22Rv1 (cell line): Measurements from ENCODE around the gene ZNF14.

Experiments used
- CTCF ChIP-seq: fragments of 450-650 bp; IDR thresholded peaks from 2 replicates; pipeline ENCODE4 v1.5.1; 2017; ENCODE audit warnings: mild to moderate bottlenecking
- ZFX ChIP-seq: fragments of 450-650 bp; IDR thresholded peaks from 2 replicates; pipeline ENCODE4 v1.6.1; 2017; ENCODE audit warnings: antibody characterized with exemption, borderline replicate concordance

GRCh38 chr19:19672816-19673215 lies 60.1 kb downstream of the ZNF14 start:
- TF ChIP-seq CTCF (no peak), ZFX (no peak)
